Measurements from ENCODE around the gene SLC23A3. TPM values are rescaled to one million over a fixed set of nuclear protein-coding genes. Genes with fewer than 3 reads are reported as not detected.

SLC23A3 gene
- total RNA-seq, 4 donors from 2014 or later, result 0.23 to 1.1 (median 0.27) TPM; not detected in 1

DNA sequence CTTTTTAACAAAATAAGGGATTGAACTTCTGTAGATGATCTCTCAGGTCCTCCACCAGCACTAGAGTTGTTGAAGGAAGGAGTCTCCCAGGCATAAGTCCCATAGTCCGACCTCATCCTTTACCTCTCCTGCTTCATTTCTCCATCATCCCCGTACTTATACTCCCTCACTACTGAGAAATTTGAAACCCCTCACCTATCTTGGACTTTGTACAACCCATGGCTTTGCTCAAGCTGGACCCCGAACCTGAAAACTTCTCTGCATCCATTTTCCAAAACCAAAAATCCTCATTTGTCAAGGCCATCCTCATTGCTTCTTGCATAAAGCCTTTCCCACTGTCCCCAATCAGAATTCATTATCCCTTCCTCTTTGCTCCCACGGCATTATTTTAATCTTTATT, 8.7 kb downstream of the SLC23A3 start:
- ATAC-seq, result no peak
- peaks cover 0 to 20% (median 4%) of the 10 kb centered on the region in 3 donors for H3K4me1 ChIP-seq
- peak overlapping the region; percentile 43 to 98 (median 93) for H3K27ac ChIP-seq
- no peak for TF ChIP-seq POLR2AphosphoS5 (IDR thresholded peaks at IDR 0.05)
- TF ChIP-seq, protein P1, sequence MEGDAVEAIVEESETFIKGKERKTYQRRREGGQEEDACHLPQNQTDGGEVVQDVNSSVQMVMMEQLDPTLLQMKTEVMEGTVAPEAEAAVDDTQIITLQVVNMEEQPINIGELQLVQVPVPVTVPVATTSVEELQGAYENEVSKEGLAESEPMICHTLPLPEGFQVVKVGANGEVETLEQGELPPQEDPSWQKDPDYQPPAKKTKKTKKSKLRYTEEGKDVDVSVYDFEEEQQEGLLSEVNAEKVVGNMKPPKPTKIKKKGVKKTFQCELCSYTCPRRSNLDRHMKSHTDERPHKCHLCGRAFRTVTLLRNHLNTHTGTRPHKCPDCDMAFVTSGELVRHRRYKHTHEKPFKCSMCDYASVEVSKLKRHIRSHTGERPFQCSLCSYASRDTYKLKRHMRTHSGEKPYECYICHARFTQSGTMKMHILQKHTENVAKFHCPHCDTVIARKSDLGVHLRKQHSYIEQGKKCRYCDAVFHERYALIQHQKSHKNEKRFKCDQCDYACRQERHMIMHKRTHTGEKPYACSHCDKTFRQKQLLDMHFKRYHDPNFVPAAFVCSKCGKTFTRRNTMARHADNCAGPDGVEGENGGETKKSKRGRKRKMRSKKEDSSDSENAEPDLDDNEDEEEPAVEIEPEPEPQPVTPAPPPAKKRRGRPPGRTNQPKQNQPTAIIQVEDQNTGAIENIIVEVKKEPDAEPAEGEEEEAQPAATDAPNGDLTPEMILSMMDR (IDR thresholded peaks at IDR 0.05), result no peak
- no peak for TF ChIP-seq EP300 (IDR thresholded peaks at IDR 0.05)
- no peak for TF ChIP-seq POLR2A (IDR thresholded peaks at IDR 0.05)
- H3K9me3 ChIP-seq, result no peaks in the 10 kb centered on the region
- 58 to 72% methylated on average over 2 to 4 of the region's 4 CpGs for WGBS, 2 donors (ENCODE audit: low coverage in 1 of 2)
- no peaks in the 10 kb centered on the region for H3K27me3 ChIP-seq
- H3K4me3 ChIP-seq, result peak overlapping the region; percentile 40 to 69
- H3K36me3 ChIP-seq, result peaks cover 0 to 23% of the 10 kb centered on the region in 2 donors

DNA sequence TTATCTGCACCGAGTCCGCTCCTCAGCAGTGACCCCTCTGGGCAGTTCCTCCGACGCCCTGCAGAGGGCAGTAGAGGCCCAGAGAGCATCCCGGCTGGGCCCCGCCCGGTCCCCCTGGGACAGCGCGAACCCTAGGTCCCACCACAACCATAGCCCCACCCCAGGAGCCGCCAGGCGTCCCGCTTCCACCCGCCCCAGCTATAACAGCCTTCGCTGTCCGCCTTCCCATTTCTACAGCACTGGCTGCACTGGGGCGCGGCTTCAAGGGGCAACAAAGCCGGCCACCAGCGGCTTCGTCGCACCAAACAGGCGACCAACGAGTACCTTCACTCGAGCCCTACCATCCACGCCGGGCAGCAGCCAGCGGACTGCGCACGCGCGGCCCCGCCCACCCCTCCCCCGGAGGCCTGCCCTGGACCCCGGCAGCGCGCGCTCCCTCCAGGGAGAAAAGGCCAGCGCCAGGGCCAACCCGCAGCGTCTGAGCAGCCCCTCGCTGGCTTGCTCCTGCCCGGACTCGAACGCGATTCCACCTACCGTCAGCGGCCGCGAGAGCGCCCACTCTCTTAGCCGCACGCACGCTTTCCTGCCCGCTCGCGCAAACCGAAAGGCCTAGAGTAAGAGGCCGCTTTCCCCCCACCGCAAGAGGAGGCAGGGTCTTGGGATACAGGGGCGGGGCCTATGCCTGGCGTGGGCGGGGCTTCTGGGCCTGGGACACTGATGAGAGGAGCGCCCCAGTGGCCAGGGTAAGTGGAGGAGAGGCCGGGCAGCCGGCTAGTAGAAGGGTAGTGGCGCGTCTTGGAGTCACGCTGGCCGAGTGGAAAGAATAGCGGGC, 9.4 kb downstream of the SLC23A3 start, which contains the start of gene NHEJ1:
NHEJ1 (minus strand) TSS at position 630 of the 832 bp plus-strand sequence. CDS start 2,453 bp downstream, outside the sequence.
- WGBS, 2 donors (ENCODE audit: low coverage in 1 of 2), result 0% methylated on average over 7 of the region's 70 CpGs; no CpG with 5 or more reads in 1 of the 2 donors
- H3K9me3 ChIP-seq, result no peaks in the 10 kb centered on the region
- H3K27ac ChIP-seq, result peak within 1 kb of the TSS; percentile 43 to 98 (median 93)
- H3K4me1 ChIP-seq, result peaks cover 0 to 20% (median 4%) of the 10 kb centered on the region in 3 donors
- ATAC-seq, result peak; percentile 96
- no peaks in the 10 kb centered on the region for H3K27me3 ChIP-seq
- peak within 1 kb of the TSS; percentile 40 to 69 for H3K4me3 ChIP-seq
- TF ChIP-seq POLR2A (IDR thresholded peaks at IDR 0.05) (peak; percentile 36 to 69), EP300 (IDR thresholded peaks at IDR 0.05) (no peak), POLR2AphosphoS5 (IDR thresholded peaks at IDR 0.05) (peak; percentile 47)
- TF ChIP-seq, protein P1 (IDR thresholded peaks at IDR 0.05), result peak; percentile 97 to 100 (median 98)
- H3K36me3 ChIP-seq, result peaks cover 0 to 30% of the 10 kb centered on the region in 2 donors

DNA sequence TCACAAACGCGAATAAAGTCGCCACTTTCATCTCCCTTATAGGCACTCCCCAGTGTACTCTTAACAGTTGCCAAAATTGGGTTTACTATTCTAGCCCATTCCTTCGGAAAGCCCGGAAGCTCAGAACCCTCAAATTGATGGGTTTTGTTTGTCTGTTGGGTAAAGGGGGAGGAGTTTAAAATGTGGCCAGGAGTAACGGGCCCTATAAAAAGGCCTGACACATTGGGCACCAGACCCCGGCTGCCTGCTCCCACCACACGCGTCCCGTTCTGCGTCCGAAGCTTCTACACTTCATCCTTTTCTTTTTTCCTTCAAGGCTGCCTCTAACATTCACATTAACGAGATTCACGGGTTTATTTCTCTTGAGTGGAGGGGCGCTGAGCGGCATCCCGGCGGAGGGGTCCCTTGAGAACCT, 10.1 kb downstream of the SLC23A3 start:
- Histone ChIP-seq H3K27ac (peak overlapping the region; percentile 43 to 98 (median 93)), H3K9me3 (no peaks in the 10 kb centered on the region), H3K27me3 (no peaks in the 10 kb centered on the region), H3K36me3 (peaks cover 0 to 33% of the 10 kb centered on the region in 2 donors), H3K4me3 (peak overlapping the region; percentile 40 to 69), H3K4me1 (peaks cover 0 to 20% (median 4%) of the 10 kb centered on the region in 3 donors)
- TF ChIP-seq, protein P1 (IDR thresholded peaks at IDR 0.05), result no peak
- TF ChIP-seq EP300 (IDR thresholded peaks at IDR 0.05) (no peak), POLR2A (IDR thresholded peaks at IDR 0.05) (no peak), POLR2AphosphoS5 (IDR thresholded peaks at IDR 0.05) (no peak)
- no peak for ATAC-seq
- WGBS, 2 donors (ENCODE audit: low coverage in 1 of 2), result 4 to 26% methylated on average over 4 to 10 of the region's 18 CpGs

DNA sequence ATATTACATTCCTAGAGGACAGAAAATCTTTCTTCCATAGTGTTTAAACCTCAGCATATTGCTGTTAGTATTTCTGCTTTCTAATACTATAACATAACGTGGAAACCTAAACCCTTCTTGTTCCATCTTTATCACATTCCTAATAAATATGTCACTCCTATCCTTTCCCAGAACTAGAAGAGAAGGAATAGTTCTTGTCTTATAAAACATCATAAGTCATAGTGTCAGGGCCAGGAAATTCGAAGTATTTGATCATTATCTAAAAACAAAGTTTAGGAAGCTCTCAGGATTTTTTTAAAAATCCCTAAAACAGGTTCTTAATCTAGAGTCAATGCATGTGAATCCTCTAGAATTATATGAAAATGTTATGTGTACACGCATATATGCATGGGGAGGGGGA, 11.2 kb downstream of the SLC23A3 start:
- TF ChIP-seq POLR2A (IDR thresholded peaks at IDR 0.05) (no peak), EP300 (IDR thresholded peaks at IDR 0.05) (no peak), POLR2AphosphoS5 (IDR thresholded peaks at IDR 0.05) (no peak)
- TF ChIP-seq, protein P1 (IDR thresholded peaks at IDR 0.05), result no peak
- H3K9me3 ChIP-seq, result no peaks in the 10 kb centered on the region
- ATAC-seq, result no peak
- 88 to 90% methylated on average over 3 of the region's 3 CpGs for WGBS, 2 donors (ENCODE audit: low coverage in 1 of 2)
- no peaks in the 10 kb centered on the region for H3K27me3 ChIP-seq
- peaks cover 0 to 20% (median 4%) of the 10 kb centered on the region in 3 donors for H3K4me1 ChIP-seq
- peaks cover 0 to 43% of the 10 kb centered on the region in 2 donors for H3K36me3 ChIP-seq
- H3K27ac ChIP-seq, result no peak overlapping the region
- no peak overlapping the region for H3K4me3 ChIP-seq
